ENCODE data around the gene ARHGAP26.

DNA sequence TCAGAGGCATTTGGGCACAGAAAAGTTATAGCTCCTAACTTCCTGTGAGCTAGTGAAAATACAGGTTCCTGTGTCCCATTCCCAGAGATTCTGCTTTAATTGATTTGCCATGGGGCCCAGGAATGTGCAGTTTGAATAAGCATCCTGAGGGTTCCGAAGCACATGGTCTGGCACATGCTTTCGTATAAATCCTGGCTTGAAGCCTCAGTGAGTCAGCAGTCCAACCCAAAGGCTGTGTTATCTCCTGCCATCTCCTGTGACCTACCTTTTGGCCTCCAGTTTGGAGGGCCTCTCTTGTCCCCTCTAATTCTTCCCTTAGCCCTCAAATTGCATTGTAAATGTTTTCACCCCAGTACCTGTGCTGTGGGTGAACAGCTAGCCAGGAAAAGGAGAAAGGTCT lies 449.5 kb downstream of the ARHGAP26 start:
- TF ChIP-seq, protein P1, sequence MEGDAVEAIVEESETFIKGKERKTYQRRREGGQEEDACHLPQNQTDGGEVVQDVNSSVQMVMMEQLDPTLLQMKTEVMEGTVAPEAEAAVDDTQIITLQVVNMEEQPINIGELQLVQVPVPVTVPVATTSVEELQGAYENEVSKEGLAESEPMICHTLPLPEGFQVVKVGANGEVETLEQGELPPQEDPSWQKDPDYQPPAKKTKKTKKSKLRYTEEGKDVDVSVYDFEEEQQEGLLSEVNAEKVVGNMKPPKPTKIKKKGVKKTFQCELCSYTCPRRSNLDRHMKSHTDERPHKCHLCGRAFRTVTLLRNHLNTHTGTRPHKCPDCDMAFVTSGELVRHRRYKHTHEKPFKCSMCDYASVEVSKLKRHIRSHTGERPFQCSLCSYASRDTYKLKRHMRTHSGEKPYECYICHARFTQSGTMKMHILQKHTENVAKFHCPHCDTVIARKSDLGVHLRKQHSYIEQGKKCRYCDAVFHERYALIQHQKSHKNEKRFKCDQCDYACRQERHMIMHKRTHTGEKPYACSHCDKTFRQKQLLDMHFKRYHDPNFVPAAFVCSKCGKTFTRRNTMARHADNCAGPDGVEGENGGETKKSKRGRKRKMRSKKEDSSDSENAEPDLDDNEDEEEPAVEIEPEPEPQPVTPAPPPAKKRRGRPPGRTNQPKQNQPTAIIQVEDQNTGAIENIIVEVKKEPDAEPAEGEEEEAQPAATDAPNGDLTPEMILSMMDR (conservative IDR thresholded peaks at IDR 0.05 in 1 of 2, IDR thresholded peaks at IDR 0.05 in 1 of 2; ENCODE audit: low read depth in 1 of 2, low read length in 2 of 2), result no peak
- TF ChIP-seq EZH2 (IDR thresholded peaks at IDR 0.05; ENCODE audit: low read length, missing control alignments), result no peak
